ENCODE data around the gene MAPK1IP1L.
"Not testable (repeated sequence)": the region's sequence is repeated elsewhere in the genome, so short reads cannot be mapped to it uniquely, and the experiment has no call there.

Gene MAPK1IP1L

GRCh38 chr14:55057919-55058318 lies 6.5 kb downstream of the MAPK1IP1L start:
- DNase-seq = no peak

- no peak for DNase-seq
Measured at GRCh38 chr14:55059333-55059732, 7.9 kb downstream of the MAPK1IP1L start.

- no peak for DNase-seq
Measured at GRCh38 chr14:55062517-55063351, 11.3 kb downstream of the MAPK1IP1L start.

GRCh38 chr14:55064896-55065295 lies 13.4 kb downstream of the MAPK1IP1L start:
- not testable (repeated sequence) for DNase-seq

- DNase-seq = no peak
Measured at GRCh38 chr14:55065411-55065810, 14.0 kb downstream of the MAPK1IP1L start.

- no peak for DNase-seq
Measured at GRCh38 chr14:55066223-55066622, 14.8 kb downstream of the MAPK1IP1L start.

GRCh38 chr14:55070981-55071411 lies 19.5 kb downstream of the MAPK1IP1L start:
- DNase-seq = peak; percentile 41

- peak; percentile 89 for DNase-seq
Measured at GRCh38 chr14:55071870-55072640, 20.6 kb downstream of the MAPK1IP1L start.

- peak; percentile 84 for DNase-seq
Measured at GRCh38 chr14:55073856-55074255, 22.4 kb downstream of the MAPK1IP1L start.

- DNase-seq = peak; percentile 36
Measured at GRCh38 chr14:55074662-55075061, 23.2 kb downstream of the MAPK1IP1L start.

- DNase-seq = peak; percentile 55
Measured at GRCh38 chr14:55075628-55076175, 24.3 kb downstream of the MAPK1IP1L start.

- peak; percentile 77 for DNase-seq
Measured at GRCh38 chr14:55077170-55078151, 26.0 kb downstream of the MAPK1IP1L start.

GRCh38 chr14:55079961-55080360 lies 28.5 kb downstream of the MAPK1IP1L start:
- DNase-seq = not testable (repeated sequence)

GRCh38 chr14:55084401-55085059 lies 33.1 kb downstream of the MAPK1IP1L start:
- DNase-seq = no peak

GRCh38 chr14:55085060-55085660 lies 33.7 kb downstream of the MAPK1IP1L start:
- DNase-seq = no peak

- no peak for DNase-seq
Measured at GRCh38 chr14:55086938-55087337, 35.5 kb downstream of the MAPK1IP1L start.

GRCh38 chr14:55088356-55088755 lies 36.9 kb downstream of the MAPK1IP1L start:
- no peak for DNase-seq

GRCh38 chr14:55092341-55092740 lies 40.9 kb downstream of the MAPK1IP1L start:
- peak; percentile 74 for DNase-seq

- DNase-seq = peak; percentile 70
Measured at GRCh38 chr14:55094292-55095157, 43.1 kb downstream of the MAPK1IP1L start.

GRCh38 chr14:55097881-55098560 lies 46.6 kb downstream of the MAPK1IP1L start:
- DNase-seq = peak; percentile 38

Measured in fibroblast of skin of right biceps (primary cell).